ENCODE results near the gene CSAD.
"Not testable (repeated sequence)": the region's sequence is repeated elsewhere in the genome, so short reads cannot be mapped to it uniquely, and the experiment has no call there.

The CSAD gene

DNA sequence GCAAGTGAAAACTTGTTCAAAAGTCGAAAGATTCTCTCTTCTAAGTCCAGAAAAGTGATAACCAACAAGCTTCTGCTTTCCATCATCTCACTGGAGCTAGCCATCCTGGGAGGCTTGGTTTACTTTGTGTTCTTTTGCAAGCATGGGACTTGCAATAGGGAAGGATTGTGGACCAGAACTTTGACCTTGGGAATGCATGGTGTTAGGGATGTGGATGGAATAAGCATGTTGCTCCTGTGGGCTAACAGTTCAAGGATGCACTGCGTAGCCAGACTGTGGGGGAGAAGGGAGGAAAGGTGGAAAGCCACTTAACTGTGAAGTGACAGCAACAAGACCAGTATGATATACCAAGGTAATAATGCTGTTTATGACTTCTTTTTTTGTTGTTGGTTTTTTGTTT, 48.9 kb downstream of the CSAD start:
- DNase-seq = no peak

DNA sequence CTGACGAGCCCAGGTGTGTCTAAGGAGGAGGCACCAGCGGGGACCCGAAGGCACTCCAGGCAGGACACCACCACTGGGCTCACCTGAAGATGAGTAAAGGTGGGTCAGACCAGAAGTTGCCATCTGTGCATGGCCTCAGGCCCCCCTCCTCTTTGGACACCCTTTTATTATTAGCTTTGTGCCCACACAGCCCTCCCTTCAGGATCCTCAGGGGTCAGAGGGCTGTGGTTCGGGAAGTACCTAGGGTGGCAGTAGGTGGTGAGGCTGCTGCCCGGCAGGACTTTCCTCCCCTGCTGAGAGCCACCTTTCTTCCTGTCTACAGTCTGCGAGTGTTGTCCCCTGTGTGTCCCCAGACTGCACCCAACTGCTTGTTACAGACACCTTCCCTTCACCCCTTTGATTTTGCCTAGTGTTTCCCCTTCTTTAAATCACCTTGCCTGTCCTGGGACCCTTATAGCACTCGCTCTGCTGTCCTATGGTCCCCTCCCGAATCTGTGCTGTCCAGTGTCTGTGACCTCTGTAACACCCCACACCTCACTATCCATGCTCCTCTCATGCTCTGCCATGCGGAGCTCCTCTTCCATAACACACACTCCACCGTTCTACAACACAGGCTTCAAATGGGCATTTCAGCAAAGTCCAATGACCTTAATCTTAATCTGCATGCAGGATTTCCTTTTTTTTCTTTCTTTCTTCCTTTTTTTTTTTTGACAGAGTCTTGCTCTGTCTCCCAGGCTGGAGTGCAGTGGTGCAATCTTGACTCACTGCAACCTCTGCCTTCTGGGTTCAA, 51.8 kb downstream of the CSAD start:
- no peak for DNase-seq

DNA sequence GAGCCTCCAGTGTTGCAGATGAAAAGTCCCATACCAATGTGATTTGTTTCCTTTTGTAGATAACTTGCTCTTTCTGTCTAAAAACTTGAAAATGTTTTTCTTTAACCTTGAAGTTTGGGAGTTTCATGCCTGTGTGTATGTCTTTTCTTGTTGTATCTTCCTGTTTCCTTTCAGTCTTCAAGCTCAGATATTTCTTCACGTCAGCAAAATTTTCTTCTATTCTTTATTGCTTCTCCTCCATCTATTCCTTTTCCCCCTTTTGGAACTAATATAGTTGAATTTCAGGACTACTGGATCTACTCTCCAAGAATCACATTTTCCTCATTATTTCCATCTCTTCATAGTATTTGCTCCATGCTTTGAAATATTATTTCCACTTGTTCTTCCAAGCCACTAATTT, 53.6 kb downstream of the CSAD start:
- DNase-seq = no peak

DNA sequence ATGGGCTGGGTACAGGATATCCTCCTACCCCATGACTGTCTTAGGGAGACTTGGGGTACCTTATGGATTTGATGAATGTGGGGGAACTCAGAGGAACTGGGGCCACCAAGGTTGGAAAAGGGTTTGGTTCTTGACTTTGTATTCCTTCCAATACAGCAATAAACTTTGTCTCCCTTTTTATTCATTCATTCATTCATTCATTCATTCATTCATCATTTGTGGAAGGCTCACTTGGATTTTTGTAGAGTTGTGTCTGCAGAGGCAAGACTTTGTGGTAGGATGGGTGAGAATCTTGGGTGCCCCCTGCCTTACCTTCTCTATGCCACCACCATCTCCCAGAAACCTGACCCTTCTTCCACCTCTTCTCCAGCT, 56.4 kb downstream of the CSAD start:
- DNase-seq = no peak

DNA sequence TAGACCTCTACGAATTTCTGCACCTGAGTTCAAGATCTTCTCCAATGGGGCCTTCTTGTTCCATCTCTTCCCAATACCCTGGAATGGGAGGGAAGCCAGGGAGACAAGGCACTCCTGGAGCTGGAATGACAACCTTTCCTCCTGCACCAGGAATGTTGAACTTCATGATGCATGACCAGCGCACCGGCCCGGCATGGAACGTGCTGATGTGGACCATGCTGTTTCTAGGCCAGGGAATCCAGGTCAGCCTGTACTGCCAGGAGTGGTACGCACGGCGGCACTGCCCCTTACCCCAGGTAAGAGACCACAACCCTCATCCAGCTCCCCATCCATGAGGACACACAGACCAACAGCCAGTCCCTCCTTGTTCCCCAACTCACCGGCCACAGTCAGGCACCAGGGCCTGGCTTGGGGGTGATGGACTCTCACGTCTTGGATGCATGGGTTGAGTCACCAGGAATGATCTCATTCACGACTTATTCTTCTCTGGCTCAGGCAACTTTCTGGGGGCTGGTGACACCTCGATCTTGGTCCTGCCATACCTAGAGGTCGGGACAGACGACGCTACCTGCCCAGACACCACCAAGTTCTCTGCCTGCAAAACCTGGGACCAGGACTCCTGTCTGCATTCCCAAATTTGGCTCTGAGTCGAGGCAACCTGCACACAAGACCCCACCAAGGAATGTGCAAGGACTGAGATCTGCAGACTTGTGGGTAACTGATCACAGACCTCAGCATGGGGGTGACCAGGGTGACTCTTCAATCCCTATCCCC, 57.0 kb downstream of the CSAD start:
- DNase-seq = no peak

DNA sequence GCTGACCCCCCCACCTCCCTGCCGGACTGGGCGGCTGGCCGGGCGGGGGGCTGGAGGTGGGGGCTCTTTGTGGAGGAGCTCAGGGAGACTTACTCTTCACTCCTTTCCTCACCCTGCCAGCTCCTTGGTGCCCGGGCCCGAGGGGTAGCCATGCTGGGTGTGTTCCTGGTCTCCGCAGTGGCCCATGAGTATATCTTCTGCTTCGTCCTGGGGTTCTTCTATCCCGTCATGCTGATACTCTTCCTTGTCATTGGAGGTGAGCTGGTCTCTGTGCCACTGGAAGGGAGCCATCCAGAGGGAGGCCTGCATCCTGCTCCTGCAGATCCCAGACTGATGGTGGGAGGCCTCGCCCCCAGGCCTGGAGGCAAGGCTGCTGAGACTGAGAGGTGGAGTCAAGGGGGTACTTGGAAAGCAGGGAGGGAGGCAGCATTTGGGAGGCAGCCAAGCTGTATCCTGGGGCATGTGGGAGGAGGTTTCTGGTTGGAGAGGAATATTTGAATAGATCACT, 57.7 kb downstream of the CSAD start:
- no peak for DNase-seq

DNA sequence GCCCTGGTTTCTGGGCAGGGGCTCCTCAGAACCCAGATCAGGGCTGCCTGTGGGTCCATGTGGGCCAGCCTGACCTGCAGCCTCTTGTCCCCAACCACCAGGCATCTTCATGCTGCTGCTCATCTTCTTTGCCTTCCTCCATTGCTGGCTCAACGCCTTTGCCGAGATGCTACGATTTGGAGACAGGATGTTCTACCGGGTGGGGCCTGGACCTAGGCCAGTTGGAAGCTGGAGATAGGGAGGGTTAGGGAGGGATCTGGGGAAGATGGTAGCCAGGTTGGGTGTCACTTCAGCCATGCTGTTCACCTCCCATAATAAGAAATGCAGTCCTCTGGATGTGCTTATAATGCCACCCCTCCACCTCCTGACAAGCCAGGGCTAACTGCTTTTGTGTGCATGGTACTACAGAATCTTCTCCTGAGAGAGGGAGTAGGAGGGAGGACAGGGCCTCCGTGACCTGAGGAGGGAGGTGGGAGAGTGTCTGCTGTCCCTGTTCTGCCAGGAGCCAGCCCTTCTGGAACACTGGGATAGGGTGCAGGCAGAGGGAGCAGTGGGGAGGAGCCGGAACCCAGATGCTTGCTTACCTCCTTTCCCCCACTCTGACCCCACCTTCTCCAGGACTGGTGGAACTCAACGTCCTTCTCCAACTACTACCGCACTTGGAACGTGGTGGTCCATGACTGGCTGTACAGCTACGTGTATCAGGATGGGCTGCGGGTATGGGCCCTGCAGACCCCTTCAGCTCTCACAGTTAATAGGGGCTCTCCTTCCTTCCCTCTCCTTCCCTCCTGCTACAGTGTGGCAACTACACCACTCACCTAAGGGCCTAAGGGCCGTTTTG, 59.8 kb downstream of the CSAD start:
- DNase-seq = no peak

DNA sequence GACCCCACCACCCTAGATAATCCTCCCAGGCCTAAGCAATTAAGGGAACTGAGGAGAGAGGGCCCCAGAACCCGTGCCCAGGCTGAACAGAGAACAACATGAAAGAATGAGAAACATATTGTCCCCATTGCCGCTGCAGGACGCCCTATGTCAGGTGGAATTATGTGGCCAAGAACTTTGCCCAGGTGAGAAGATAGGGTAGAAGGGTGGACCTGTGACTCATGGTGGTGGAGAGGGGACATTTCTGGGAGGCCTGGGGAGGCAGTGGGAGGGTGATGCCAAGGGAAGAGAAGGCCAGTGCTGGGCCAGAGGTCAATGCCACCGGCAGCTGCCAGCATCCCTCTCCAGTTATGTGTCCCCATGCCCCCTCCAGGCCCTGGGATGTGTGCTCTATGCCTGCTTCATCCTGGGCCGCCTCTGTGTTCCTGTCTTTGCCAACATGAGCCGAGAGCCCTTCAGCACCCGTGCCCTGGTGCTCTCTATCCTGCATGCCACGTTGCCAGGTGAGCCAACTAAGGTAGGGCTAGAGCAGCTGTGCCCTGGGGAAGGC, 61.9 kb downstream of the CSAD start:
- no peak for DNase-seq

DNA sequence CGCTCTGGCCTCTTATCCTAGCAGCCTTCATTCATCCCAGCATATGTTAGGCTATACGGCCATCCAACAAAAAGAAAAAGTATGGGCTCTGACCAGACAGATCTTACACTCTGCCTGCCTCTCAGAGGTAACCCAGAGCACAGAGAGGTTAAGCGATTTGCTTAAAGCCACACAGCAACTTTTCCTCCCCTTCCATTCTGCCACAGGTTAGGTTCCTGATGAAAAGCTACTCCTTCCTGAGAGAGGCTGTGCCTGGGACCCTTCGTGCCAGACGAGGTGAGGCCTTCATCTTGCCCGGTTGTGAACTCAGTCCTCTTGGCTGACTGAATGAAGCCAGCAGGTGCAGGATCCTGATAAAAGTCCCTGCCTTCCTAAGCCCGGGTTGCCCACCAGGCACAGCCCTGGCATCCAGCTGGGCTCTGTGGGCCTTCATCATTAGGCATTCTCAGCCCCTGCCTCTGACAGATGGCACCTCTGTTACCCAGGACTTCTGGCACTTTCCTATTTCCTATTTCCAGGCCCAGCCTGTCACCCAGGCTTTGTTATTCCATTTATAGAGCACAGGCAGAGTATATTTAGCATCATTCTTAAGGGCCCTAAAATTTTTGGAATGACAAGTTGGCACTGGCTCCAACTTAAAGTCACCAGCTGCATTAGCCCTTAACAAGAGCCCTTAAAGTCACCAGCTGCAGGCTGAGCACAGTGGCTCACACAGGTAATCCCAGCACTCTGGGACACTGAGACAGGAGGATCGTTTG, 64.7 kb downstream of the CSAD start:
- no peak for DNase-seq

DNA sequence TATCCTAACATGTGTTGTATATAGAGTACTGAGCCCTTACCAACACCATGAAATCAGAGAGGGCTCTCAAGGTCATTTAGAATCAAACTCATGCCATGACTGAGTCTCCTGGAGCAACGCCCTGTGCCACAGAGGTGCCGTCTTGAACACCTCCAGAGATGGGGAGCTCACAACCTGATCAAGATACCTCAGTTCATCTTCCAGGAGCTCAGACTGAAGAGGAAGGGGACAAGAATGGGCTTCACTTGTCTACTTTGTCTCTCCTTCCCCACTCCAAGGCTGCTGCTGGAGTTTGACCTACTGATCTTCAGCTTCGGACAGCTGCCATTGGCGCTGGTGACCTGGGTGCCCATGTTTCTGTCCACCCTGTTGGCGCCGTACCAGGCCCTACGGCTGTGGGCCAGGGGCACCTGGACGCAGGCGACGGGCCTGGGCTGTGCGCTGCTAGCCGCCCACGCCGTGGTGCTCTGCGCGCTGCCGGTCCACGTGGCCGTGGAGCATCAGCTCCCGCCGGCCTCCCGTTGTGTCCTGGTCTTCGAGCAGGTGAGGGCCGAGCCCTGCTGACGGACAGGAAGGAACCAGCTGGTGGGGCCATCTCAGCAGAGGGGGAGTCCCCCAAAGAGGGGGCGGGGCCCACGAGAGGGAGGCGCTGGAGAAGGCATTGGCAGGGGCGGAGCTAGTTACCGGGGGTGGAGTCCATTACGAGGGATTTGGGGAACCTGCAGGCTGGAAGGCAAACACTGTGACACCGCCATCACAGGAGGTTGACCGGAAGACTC, 65.4 kb downstream of the CSAD start:
- DNase-seq = no peak

DNA sequence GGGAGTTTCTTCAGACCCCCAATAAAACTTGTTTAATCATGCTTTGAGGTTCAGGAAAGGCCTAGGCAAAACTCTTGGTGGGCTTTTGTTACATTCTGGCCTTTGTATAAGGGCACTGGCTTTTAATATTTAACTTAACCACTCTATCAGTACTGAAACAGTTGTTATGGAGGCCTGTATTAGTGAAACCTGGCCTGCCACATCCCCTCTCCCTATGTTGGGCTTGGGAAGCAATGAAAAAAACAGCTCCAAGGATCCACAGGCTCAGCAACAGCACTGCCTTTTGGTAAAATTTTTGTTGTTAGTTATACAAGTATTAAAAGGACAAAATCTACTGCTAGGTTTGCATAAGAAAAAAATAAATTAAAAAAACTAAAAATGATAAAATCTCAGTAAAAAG, 66.8 kb downstream of the CSAD start:
- no peak for DNase-seq

DNA sequence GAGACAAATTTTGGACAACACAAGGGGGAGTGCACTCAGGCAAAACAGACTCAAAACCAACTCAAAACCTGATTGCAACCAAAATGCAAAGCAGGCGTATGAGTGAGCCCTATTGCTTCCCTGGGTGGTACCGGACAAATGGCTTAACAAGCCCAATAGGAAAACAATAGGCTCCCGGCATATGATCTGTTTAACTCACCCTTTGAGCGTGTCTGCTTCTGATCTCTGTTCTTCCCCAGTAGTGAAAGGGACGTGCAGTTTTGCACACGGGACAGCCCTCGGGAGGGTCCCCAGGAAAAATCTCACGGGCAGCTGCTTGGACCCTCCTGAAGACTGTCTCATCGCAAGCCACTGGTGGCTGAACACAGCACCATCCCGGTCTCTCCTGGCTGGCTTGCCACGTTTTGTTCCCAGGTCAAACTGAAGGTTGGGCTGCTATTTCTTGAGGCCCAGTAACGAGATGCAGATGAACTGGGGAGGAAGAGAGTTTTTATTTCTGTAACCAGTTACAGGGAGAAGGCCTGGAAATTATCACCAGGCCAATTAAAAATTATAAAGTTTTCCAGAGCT, 67.5 kb downstream of the CSAD start:
- no peak for DNase-seq

DNA sequence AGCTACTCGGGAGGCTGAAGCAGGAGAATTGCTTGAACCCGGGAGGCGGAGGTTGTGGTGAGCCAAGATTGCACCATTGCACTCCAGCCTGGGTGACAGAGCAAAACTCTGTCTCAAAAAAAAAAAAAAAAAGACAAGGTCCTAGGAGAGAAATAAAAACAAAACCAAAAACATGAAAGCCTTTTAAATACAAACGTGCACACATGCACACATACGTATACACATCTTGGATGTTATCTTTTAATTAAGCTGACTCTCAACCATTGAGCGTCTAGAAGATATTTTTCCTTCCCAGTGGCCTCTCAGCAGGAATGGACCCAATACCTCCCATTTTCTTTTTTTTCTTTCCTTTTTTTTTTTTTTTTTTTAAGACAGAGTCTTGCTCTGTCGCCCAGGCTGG, 68.3 kb downstream of the CSAD start:
- DNase-seq = not testable (repeated sequence)
